ENCODE data around the gene PTPRN2. TPM values are rescaled to one million over a fixed set of nuclear protein-coding genes. Genes with fewer than 3 reads are reported as not detected.

Gene PTPRN2
- total RNA-seq, 1 experiment from 2014 or later, result 0.16 TPM

DNA sequence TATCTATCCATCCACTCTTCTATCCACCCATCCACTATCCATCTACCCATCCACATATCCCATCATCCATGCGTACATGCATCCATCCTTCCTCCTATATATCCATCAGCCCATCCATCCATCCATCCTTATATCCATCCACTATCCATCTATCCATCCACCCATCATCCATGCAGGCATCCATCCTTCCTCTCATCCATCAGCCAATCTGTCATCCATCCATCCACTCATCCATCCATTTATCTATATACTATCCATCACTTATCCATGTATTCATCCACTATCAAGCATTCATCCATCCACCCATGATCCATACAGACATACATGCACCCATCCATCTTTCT lies 765.0 kb downstream of the PTPRN2 start:
- in situ Hi-C loops (cut with HindIII; ENCODE audit: low pct_unique_long_range_greater_than_20kb, low sequenced_read_pairs), result no loop called here
- DNase-seq (ENCODE audit: low read depth, low spot score), result no peak

GRCh38 chr7:157821959-157822687 lies 765.5 kb downstream of the PTPRN2 start:
- in situ Hi-C loops (cut with HindIII; ENCODE audit: low pct_unique_long_range_greater_than_20kb, low sequenced_read_pairs), result no loop called here
- no peak for DNase-seq (ENCODE audit: low read depth, low spot score)

DNA sequence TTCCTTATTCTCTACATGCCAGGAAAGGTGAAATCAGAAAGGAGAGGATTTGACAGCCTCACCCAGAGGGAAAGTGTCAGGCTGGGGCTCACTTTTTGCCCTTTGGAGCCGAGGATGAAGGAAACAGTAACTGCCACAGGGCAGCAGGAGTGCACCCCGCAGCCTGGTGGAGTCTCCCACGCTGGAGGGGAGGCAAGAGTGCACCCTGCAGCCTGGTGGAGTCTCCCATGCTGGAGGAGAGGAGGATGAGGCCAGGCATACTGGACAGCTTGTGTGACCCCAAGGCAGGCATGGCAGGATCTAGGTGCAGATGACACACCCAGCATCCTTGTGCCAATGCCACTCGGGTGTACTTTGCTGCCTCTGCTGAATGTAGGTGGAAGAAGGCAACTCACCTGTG lies 766.8 kb downstream of the PTPRN2 start:
- no peak for DNase-seq (ENCODE audit: low read depth, low spot score)
- in situ Hi-C loops (cut with HindIII; ENCODE audit: low pct_unique_long_range_greater_than_20kb, low sequenced_read_pairs), result no loop called here

GRCh38 chr7:157819455-157819807 lies 768.2 kb downstream of the PTPRN2 start:
- in situ Hi-C loops (cut with HindIII; ENCODE audit: low pct_unique_long_range_greater_than_20kb, low sequenced_read_pairs), result no loop called here
- DNase-seq (ENCODE audit: low read depth, low spot score), result no peak

DNA sequence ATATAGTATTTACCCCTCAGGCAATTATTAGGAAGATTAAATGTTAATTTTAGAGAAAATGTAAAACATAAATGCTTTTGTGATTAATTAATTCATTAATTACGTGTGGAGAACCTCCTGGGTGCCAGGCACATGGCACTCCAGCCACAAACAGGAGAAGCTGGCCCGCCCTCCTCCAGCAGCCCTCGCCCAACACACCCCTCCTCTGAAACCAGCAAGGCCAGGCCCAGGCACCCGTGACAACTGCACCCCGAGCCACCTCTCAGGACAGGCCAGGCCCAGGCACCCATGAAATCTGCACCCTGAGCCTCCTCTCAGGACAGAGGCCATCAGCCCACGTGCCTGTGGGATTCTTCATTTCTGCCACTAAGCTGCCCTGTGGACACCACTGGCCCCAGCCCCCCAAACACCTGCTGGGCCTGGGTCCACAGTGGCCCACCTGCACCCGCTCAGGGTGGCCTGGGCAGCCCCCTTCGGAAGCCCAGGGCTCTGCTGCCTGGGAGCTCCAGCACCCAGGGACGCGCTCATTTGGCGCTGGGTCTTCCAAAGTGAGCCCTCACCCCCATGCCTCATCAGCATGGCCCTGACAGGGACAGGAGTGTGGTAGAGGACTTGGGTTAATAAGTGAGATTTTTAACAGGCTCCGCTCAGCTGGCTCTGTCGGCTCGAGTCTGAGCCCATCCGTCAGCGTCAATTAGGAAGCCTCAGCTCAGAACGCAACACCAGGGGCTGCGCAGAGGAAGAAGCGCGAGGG lies 768.7 kb downstream of the PTPRN2 start:
- no peak for DNase-seq (ENCODE audit: low read depth, low spot score)
- in situ Hi-C loops (cut with HindIII; ENCODE audit: low pct_unique_long_range_greater_than_20kb, low sequenced_read_pairs), result no loop called here

DNA sequence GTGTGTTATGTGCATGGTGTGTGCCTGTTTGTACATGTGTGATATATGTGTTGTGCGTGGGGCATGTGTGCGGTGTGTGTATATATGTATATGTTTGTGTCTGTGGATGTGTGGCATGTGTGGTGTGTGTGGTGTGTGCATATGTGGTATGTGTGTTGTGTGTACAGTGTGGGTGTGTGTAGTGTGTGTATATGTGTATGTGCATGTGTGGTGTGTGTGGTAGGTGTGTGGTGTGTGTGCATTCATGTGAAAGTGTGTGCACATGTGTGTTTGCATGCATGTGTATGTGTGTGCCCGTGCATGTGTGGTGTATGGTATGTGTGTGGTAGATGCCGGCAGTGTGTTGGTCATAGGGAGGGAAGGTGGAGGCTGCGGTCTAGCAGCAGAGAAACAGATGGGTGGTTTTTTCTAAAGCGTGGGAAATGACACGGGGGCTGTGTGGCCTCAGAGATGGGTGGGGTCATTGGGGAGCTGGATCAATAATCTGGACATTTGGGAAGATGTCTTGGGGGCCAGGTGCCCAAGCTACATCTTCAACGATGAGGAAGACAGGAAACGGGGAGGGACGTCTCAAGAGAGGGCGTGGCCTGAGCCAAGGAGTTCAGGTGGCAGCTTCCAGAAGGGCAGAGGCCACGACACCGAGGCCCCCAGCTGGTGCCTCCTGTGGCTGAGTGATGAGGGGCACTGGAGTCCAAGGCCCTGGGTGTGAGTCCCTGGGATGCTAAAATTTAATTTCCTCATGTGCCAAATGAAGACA lies 769.5 kb downstream of the PTPRN2 start:
- in situ Hi-C loops (cut with HindIII; ENCODE audit: low pct_unique_long_range_greater_than_20kb, low sequenced_read_pairs), result no loop called here
- no peak for DNase-seq (ENCODE audit: low read depth, low spot score)

GRCh38 chr7:157817433-157817832 lies 770.2 kb downstream of the PTPRN2 start:
- in situ Hi-C loops (cut with HindIII; ENCODE audit: low pct_unique_long_range_greater_than_20kb, low sequenced_read_pairs), result no loop called here
- no peak for DNase-seq (ENCODE audit: low read depth, low spot score)

GRCh38 chr7:157816526-157817250 lies 770.9 kb downstream of the PTPRN2 start:
- in situ Hi-C loops (cut with HindIII; ENCODE audit: low pct_unique_long_range_greater_than_20kb, low sequenced_read_pairs), result no loop called here
- no peak for DNase-seq (ENCODE audit: low read depth, low spot score)

- in situ Hi-C loops (cut with HindIII; ENCODE audit: low pct_unique_long_range_greater_than_20kb, low sequenced_read_pairs), result no loop called here
- DNase-seq (ENCODE audit: low read depth, low spot score), result no peak
Measured at GRCh38 chr7:157816086-157816485, 771.5 kb downstream of the PTPRN2 start.

GRCh38 chr7:157815706-157816022 lies 772.0 kb downstream of the PTPRN2 start:
- in situ Hi-C loops (cut with HindIII; ENCODE audit: low pct_unique_long_range_greater_than_20kb, low sequenced_read_pairs), result no loop called here

GRCh38 chr7:157814931-157815705 lies 772.5 kb downstream of the PTPRN2 start:
- DNase-seq (ENCODE audit: low read depth, low spot score), result no peak
- in situ Hi-C loops (cut with HindIII; ENCODE audit: low pct_unique_long_range_greater_than_20kb, low sequenced_read_pairs), result no loop called here

More at GRCh38 chr7:157815706-157816022, 772.0 kb downstream of the PTPRN2 start:
- no peak for DNase-seq (ENCODE audit: low read depth, low spot score)

DNA sequence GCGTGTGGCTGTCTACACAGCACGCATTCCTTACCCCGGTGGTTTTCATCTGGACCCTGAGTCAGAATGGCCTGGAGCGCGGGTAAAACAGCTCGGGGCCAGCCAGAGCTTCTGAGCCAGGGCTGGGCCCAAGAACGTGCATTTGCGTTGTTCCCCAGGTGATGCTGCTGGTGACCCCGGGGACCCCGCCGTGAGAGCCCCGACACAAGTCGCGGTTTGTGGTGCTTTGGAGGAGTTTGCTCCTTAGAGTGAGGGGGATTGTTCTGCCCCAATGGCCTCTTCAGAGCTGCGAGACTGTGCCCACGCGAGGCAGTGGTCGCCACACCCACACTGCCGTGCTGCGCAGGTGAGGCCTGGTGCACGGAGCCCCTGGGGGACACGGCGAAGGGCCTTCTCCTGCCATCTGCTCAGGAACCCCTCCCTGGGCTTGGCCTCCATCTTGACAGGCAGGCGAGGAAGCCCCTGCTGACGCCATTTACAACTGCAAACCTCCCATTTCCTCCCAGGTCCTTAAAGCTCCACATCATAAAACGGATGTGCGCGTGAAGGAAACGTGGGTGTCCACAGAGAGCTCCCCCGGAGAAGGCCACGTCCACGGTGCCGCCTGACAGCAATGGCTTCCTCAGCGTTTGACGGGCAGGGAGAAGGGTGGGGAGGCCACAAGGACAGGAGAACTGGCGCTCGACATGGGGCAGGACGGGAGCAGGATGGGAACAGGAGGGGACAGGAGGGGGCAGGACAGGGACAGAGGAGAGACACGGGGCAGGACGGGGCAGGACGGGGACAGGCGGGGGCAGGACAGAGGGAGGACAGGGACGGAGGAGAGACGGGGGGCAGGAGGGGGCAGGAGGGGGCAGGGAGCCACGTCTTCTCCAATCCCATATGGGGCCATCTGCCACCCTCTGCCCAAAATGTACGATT lies 773.6 kb downstream of the PTPRN2 start:
- in situ Hi-C loops (cut with HindIII; ENCODE audit: low pct_unique_long_range_greater_than_20kb, low sequenced_read_pairs), result no loop called here

GRCh38 chr7:157813053-157813452 lies 774.6 kb downstream of the PTPRN2 start:
- in situ Hi-C loops (cut with HindIII; ENCODE audit: low pct_unique_long_range_greater_than_20kb, low sequenced_read_pairs), result no loop called here
- DNase-seq (ENCODE audit: low read depth, low spot score), result no peak

More for the DNA sequence above, 773.6 kb downstream of the PTPRN2 start:
- DNase-seq (ENCODE audit: low read depth, low spot score), result no peak

GRCh38 chr7:157811946-157812345 lies 775.7 kb downstream of the PTPRN2 start:
- no peak for DNase-seq (ENCODE audit: low read depth, low spot score)
- in situ Hi-C loops (cut with HindIII; ENCODE audit: low pct_unique_long_range_greater_than_20kb, low sequenced_read_pairs), result no loop called here

DNA sequence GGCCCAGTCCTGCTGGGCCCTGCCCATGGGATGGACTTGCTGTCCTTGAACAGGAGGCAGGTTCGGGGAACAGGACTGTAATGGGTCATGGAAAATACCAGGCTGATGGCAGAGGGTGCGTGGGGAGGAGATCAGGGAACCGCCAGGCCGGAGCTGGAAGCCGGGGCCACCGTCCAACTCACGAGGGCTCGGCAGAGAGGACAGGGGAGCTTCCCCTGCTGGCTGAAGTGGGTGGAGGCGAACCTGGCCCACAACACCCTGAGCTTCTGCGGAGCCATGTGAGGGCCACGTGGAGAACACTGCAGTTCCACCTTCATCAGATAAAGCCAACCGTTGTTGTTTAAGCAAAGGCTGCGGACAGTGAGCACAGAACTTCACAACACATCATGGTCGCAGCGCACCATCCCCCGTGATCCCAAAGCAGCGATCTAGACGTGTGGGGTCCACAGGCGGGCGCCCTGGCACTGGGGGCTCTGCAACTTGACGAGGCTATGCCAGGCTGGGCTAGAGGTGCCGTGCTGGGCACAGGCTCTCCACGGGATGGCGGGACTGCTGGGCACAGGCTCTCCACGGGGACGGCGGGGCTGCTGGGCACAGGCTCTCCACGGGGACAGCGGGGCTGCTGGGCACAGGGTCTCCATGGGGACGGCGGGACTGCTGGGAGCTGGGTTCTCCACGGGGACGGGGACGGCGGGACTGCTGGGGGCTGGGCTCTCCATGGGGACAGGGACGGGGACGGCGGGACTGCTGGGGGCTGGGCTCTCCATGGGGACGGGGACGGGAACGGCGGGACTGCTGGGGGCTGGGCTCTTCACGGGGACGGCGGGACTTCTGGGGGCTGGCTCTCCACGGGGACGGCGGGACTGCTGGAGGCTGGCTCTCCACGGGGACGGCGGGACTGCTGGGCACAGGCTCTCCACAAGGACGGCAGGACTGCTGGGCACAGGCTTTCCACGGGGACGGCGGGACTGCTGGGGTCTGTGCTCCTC lies 777.5 kb downstream of the PTPRN2 start:
- in situ Hi-C loops (cut with HindIII; ENCODE audit: low pct_unique_long_range_greater_than_20kb, low sequenced_read_pairs), result no loop called here
- no peak for DNase-seq (ENCODE audit: low read depth, low spot score)

All from SK-MEL-5 (cell line).